ENCODE data around the gene SMURF1.

DNA sequence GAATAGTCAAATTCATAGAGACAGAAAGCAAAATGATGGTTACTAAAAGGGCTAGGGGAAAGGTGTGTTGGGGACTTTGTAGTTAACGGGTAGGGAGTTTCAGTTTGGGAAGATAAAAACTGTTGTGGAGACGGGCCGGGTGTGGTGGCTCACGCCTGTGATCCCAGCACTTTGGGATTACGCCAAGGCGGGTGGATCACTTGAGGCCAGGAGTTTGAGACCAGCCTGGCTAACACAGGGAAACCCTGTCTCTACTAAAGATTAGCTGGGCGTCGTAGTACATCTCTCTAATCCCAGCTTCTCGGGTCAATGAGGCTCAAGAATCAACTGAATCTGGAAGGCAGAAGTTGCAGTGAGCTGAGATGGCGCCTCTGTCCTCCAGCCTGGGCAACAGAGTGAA is 33.3 kb upstream of the SMURF1 start:
- TF ChIP-seq, protein P1, sequence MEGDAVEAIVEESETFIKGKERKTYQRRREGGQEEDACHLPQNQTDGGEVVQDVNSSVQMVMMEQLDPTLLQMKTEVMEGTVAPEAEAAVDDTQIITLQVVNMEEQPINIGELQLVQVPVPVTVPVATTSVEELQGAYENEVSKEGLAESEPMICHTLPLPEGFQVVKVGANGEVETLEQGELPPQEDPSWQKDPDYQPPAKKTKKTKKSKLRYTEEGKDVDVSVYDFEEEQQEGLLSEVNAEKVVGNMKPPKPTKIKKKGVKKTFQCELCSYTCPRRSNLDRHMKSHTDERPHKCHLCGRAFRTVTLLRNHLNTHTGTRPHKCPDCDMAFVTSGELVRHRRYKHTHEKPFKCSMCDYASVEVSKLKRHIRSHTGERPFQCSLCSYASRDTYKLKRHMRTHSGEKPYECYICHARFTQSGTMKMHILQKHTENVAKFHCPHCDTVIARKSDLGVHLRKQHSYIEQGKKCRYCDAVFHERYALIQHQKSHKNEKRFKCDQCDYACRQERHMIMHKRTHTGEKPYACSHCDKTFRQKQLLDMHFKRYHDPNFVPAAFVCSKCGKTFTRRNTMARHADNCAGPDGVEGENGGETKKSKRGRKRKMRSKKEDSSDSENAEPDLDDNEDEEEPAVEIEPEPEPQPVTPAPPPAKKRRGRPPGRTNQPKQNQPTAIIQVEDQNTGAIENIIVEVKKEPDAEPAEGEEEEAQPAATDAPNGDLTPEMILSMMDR (IDR thresholded peaks at IDR 0.05 in 8 of 11, conservative IDR thresholded peaks at IDR 0.05 in 3 of 11) = no peak
- TF ChIP-seq POLR2A (IDR thresholded peaks at IDR 0.05) = no peak
- no peak for TF ChIP-seq POLR2AphosphoS5 (IDR thresholded peaks at IDR 0.05)
